HG02642 (cell line): Measurements from ENCODE around the gene RNF44.
A peak's percentile ranks its signal among the peaks of the same experiment; 100 is the strongest.
"Not testable (repeated sequence)": the region's sequence is repeated elsewhere in the genome, so short reads cannot be mapped to it uniquely, and the experiment has no call there.

Experiments
- ATAC-seq: cut with Tn5 transposase; IDR thresholded peaks from one replicate; pipeline ENCODE4 v1.9.1; 2021; ENCODE audit warnings: mild to moderate bottlenecking; ENCODE audit not compliant: unreplicated experiment, poor library complexity

Gene RNF44

DNA sequence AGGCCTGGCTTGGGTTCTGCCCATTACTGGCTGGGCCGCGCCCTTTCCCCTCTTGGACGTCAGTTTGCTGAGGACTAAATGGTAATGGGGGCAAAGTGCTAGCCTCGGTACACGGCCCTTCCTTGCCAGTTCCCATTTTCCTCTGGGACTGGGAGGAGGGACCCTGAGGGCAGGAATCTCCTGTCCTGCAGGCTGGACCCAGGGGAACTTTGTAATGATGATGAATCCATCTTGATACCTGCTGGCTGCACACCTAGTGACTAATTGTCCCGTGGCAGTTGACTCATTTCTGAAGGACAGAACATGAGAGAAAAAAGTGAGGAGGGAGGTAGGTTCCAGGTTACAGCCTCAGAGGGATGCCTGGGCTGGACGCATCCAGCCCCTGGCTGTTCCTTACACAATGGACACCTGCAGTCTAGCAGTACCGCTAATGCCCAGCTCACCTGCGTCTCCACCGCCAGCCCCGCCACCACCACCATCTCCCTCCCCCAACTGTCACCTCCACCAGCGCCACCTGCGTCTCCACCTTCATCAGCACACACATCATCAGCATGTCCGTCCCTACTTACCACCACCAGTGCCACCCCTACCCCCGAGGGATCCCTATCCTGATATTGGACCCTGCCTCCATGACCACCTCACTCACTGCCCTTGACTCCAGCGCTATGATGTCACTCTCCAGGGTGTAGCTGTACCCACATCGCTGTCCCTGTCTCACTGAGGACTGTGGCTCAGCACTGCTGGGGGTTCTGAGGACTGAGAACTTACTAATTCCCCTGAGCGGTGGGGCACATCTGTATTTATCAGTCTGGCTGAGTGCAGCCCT, 16.3 kb upstream of the RNF44 start:
- ATAC-seq = no peak

DNA sequence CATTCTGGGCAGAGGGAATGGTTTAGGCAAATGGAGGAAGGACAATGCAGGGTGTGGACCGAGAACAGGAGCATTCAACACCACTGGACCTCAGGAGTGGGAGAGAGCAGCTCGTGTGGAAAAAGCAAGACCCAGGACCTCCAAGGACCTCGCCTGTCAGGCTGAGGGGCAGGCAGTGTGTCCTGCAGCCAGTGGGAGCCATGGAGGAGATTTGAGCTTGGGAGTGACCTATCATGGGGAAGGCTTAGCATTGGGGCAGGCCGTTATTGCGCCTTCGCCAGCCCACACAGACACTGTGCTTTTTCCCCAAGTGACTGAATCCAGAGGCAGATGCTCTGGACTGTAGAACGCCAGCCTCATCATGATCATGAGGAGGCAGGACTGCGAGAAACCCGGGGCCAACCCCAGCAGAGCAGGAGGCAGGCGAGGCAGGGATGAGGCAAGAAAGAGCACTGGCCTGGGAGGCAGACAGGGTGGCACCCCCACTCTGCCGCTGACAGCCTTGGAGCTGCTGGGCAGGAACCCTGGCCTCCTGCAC, 15.2 kb upstream of the RNF44 start:
- ATAC-seq = no peak

- ATAC-seq = not testable (repeated sequence)
Measured at GRCh38 chr5:176550937-176551336, 13.7 kb upstream of the RNF44 start.

DNA sequence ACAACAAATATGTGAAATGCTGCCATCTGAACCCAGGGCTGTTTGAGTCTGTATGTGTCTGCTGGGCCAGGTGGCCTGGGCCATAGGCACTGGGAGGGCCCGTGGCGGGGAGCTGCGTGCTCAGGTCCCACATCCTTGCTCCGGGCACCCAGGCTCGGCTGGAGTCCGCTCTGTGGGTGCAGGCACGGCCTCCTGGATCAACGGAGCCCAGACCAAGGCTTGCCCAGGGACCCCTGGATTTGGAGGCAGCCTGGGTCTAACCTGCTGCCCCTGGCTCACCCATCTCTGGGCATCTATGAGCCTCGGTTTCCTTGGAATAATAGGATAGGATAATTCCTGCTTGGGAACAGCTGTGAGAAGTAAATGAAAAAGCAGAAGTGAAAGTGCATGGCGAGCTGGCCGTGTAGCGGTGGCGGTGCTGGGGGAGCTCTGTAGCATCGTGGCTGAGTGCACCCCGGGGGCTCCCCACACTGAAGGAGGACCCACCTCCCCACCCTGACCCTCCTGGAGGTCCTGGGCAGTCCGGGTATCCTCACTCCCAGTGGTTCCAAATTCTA, 13.2 kb upstream of the RNF44 start:
- no peak for ATAC-seq

GRCh38 chr5:176549871-176550270, 12.7 kb upstream of the RNF44 start:
- ATAC-seq = no peak

DNA sequence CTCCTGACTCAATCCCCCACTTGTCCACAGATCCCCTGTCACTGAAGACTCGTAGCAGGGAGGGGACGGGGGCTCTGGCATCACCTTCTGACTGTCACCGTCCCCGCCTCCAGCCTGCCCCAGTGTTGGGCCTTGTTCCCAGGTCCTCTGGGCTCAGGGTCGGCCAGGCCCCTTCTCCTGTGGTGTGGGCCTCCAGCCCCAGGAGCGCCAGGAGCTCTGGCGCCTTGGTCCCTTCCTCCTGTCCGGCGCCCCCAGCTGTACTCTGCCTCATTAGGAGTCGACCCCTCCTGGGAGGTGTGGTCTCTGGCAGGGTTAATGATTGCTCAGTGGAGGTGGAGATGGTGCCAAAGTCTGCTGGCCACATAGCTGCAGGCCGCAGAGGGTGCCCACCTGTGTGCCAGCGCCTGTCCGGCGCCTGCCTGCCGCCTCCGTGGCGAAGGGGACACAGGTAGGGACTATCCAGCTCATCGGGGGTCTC, 11.8 kb upstream of the RNF44 start, which contains the start of gene CDHR2:
CDHR2 (plus strand) TSS at position 376 of the 478 bp plus-strand sequence. CDS start 16,011 bp downstream, outside the sequence.
- no peak for ATAC-seq

GRCh38 chr5:176547802-176548201, 10.6 kb upstream of the RNF44 start:
- ATAC-seq = no peak

- ATAC-seq = no peak
Measured at GRCh38 chr5:176545737-176546509, 8.7 kb upstream of the RNF44 start.

DNA sequence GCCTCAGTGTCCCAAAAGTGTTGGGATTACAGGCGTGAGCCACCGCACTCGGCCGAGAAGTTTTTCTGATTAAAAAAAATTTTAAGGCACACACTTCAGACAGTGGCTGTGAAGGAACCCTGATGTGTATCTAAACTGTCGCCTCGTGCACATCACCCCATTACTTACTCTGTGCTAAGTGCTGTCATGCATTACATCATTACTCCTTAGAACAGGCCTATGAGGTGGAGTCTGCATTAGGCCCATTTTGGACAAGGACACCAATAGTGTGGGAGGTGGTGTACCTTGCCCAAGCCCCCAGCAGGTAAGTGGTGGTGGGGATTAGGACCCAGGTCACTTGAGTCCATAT, 8.2 kb upstream of the RNF44 start:
- ATAC-seq = no peak

- ATAC-seq = peak; percentile 72
Measured at GRCh38 chr5:176543428-176544182, 6.4 kb upstream of the RNF44 start.

GRCh38 chr5:176542596-176543427, 5.6 kb upstream of the RNF44 start:
- peak; percentile 53 for ATAC-seq

GRCh38 chr5:176542135-176542595, 5.0 kb upstream of the RNF44 start:
- ATAC-seq = no peak

GRCh38 chr5:176541338-176542134, 4.3 kb upstream of the RNF44 start:
- no peak for ATAC-seq

DNA sequence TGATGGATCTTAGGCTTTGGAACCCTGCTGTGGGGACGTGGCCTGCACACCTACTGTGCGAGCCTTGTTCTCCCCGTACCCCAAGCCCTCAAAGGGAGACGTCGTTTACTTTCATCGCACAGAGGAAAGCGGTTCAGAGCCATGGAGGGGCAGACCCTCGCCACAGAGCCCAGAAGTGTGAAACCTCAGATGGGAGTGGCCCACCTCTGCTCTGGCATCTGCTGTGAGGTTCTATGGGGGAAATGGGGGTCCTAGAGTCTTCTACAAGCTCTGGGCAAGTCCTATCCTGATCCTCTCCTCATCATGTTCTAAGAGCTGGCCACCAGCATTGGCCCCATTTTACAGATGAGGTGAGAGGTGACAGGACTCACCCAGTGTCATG, 3.7 kb upstream of the RNF44 start:
- no peak for ATAC-seq

DNA sequence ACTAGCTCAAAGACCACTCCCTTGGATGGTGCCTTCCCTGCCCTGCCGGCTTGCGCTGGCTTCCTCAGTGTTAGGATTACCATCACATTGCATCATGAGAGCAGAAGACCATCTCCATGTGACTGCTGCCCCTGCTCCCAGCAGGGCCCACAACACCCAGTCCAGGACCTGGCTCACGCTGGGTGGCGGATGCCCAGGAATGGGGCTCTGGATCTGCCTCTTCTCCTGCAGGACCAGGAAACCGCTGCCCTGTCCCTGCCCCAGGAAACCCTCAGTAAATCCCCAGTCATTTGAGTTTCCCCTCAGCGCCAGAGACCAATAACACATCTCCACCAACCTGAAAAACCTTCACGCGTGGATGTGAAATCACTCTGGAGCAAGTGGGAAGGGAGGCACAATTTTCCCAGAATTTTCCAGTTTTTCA, 3.3 kb upstream of the RNF44 start:
- ATAC-seq = no peak

DNA sequence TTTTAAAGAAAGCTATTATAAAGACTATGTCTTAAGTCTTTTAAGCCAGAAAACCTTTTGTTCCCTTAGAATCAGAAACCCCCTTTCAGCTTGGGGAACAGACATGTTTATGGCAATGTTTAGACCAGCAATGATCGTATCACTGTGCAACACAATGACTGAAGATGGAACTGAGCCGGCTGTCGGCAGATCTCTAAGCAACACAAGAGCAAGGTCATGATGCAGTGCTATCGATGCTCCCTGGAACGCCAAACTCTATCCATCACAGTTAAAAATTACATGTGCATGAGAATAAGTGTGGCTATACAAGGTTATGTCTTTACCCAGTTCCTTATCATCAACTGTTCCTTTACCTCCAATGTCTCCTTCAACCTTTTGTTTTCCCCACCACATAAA, 1.8 kb upstream of the RNF44 start:
- no peak for ATAC-seq

DNA sequence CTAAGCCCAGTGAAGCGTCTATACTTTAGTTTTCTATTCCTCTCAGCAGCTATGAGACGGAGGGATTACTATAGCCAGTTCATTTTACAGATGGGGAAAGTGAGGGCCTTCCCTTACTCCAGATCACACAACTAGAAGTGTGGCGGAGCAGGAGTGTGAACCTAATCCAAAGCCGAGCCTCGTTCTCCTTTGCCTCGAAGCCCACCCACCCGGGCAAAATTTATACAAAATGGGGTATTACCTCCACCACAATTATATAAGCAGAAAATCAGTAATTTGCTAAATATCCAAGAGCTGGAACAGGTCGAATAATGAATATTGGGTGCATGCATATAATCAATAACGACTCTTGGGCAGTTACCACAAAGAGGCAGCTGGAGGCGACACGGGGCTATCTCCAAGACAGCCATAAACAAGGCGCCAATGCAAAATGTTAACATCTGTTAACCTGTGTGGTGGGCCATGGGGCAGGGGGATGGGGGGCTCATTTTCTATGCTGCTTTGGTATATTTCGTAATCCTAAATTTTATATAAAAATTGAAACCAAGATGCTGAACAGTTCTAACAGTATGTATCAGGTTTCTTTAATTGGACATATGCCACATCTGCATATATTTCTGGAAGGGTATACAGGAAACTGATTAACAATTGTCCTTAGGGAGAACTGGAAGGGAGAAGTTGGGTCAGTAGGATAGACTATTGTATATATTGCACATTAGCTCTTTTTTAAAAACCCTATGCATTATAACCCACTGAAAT, 1.2 kb upstream of the RNF44 start:
- ATAC-seq = no peak
